Measurements from ENCODE around the gene LAPTM5.

DNA sequence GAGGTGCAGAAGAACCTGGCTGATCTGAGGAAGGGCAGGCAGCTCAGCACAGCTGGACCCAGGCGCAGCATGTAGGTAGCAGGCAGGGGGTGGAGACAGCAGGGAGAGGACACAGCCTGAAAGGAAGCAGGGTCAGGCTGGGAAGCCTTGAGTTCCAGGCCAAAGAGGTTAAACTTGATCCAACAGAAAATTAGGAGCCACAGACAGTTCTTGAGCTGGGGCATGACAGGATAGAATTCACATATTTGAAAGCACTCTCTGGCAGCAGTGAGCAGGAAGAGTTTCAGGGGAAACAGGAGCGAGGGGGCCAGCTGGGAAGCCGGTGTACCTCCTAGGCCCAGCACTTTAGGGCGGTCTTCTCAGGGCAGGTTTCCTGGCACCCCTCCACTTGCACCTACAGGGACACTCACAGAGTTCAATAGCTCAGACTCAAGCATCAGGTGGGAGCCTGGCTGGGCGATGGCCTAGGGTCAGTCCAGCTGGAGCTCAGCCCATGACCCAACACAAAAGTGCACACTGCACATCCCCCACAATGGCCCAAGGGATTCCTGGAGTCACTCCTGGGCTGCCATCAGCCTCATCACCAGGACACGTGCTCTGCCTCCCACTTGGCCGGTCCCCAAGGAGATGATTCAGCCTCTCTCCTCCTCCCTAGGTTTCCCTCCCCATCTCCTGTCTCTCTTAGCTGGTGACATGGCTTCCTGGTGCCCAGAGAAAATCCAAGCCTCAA, 56.9 kb downstream of the LAPTM5 start:
- TF ChIP-seq POLR2A (IDR thresholded peaks at IDR 0.05) (no peak), POLR2AphosphoS5 (IDR thresholded peaks at IDR 0.05) (no peak)
